ENCODE results near the gene NCCRP1. TPM values are rescaled to one million over a fixed set of nuclear protein-coding genes. Genes with fewer than 3 reads are reported as not detected.

Gene NCCRP1
- total and polyA plus RNA-seq, 10 of the 15 experiments (the other 5 are each of a cell fraction or from before 2014, with no cell fraction given): not detected

GRCh38 chr19:39206122-39206521 lies 9.4 kb downstream of the NCCRP1 start:
- Histone ChIP-seq H3K36me3 (ENCODE audit: control insufficient read depth in 2 of 2, insufficient read depth in 2 of 2, low read length in 1 of 2) (no peaks in the 10 kb centered on the region), H3K27me3 (replicated peaks in 1 of 2; ENCODE audit: control insufficient read depth in 2 of 2, insufficient read depth in 2 of 2, low read length in 1 of 2) (peaks cover 0 to 3% of the 10 kb centered on the region in 2 experiments; a peak in 1 of 4 replicates), H3K27ac (ENCODE audit: control insufficient read depth, insufficient read depth) (no peak overlapping the region), H3K4me3 (no peak overlapping the region), H4K20me1 (ENCODE audit: control insufficient read depth, insufficient read depth) (no peaks in the 10 kb centered on the region), H3K79me2 (ENCODE audit: control insufficient read depth, insufficient read depth, low read length) (no peaks in the 10 kb centered on the region), H3K9me3 (replicated peaks; ENCODE audit: control insufficient read depth, insufficient read depth, low read length) (no peaks in the 10 kb centered on the region), H3K9ac (ENCODE audit: control insufficient read depth, insufficient read depth, low read length) (no peak overlapping the region), H2AFZ (ENCODE audit: control insufficient read depth, low read depth, low read length) (no peak overlapping the region), H3K4me1 (ENCODE audit: control insufficient read depth, insufficient read depth, low read length) (no peaks in the 10 kb centered on the region), H3K4me2 (ENCODE audit: control insufficient read depth, insufficient read depth) (no peak overlapping the region)
- in situ Hi-C loops (cut with MboI): no loop called here
- ATAC-seq (no peak), DNase-seq (ENCODE audit: low read depth, low spot score) (no peak), FAIRE-seq (no peak)
- CTCF ChIA-PET: no interaction called here
- POLR2A ChIA-PET: no interaction called here
- SMC1A ChIA-PET (ENCODE audit: uncharacterized antibody, unreplicated experiment): no interaction called here
- RAD21 ChIA-PET (ENCODE audit: unreplicated experiment): no interaction called here
- intact Hi-C loops (cut with micrococcal nuclease; ENCODE audit: unreplicated experiment): no loop called here
- 30% methylated on average over 5 of the region's 6 CpGs for WGBS (ENCODE audit: insufficient coverage, insufficient replicate concordance, low lambda C conversion rate, missing lambda C conversion rate)
- no peak for TF ChIP-seq ZNF687 (IDR thresholded peaks at IDR 0.05)
- no peak for TF ChIP-seq ATF2 (IDR thresholded peaks at IDR 0.05; ENCODE audit: low read length)
- TF ChIP-seq SMAD5 (IDR thresholded peaks at IDR 0.05; ENCODE audit: low read depth): no peak
- no peak for TF ChIP-seq ZNF207 (IDR thresholded peaks at IDR 0.05; ENCODE audit: borderline replicate concordance)
- TF ChIP-seq CREB1 (IDR thresholded peaks at IDR 0.05; ENCODE audit: low read depth): no peak
- TF ChIP-seq CBX5 (IDR thresholded peaks at IDR 0.05; ENCODE audit: low read depth): no peak
- BruUV-seq (replicated peaks): no TSS peak

Data from GM12878 (cell line).